ENCODE data around the gene MMS22L.

GRCh38 chr6:97154015-97154414 is 129.0 kb downstream of the MMS22L start:
- no peak for TF ChIP-seq CTCF (IDR thresholded peaks at IDR 0.05 in 2 of 3, conservative IDR thresholded peaks at IDR 0.05 in 1 of 3; ENCODE audit: control insufficient read depth in 2 of 3, extremely low read depth in 1 of 3, insufficient read depth in 1 of 3, low read depth in 3 of 3, low read length in 3 of 3)
- TF ChIP-seq REST (IDR thresholded peaks at IDR 0.05; ENCODE audit: low read depth, low read length) = no peak
- no peak for TF ChIP-seq SIN3A (IDR thresholded peaks at IDR 0.05; ENCODE audit: low read depth, low read length)
- TF ChIP-seq ZNF24 (IDR thresholded peaks at IDR 0.05) = no peak
- TF ChIP-seq EP300 (IDR thresholded peaks at IDR 0.05; ENCODE audit: borderline replicate concordance in 1 of 2, control insufficient read depth in 1 of 2, low read depth in 2 of 2, low read length in 2 of 2) = no peak
- TF ChIP-seq EED (IDR thresholded peaks at IDR 0.05; ENCODE audit: low read depth) = no peak
- TF ChIP-seq ZNF687 (IDR thresholded peaks at IDR 0.05) = no peak
- no peak for TF ChIP-seq NRF1 (conservative IDR thresholded peaks at IDR 0.05; ENCODE audit: low read depth, low read length)
- no peak for TF ChIP-seq POLR2AphosphoS5 (IDR thresholded peaks at IDR 0.05; ENCODE audit: low read length)
- TF ChIP-seq ZNF217 (IDR thresholded peaks at IDR 0.05) = no peak
- TF ChIP-seq ZNF622 (IDR thresholded peaks at IDR 0.05) = no peak
